NB4 (cell line): ENCODE results near the gene AQP1.
A peak's percentile ranks its signal among the peaks of the same experiment; 100 is the strongest.

Source experiments
- DNase-seq: peaks from one replicate; pipeline ENCODE4 v3.0.0; 2010; ENCODE audit warnings: low read depth
- H3K4me3 ChIP-seq: one replicate; pipeline ENCODE4 v1.5.1; 2011; ENCODE audit warnings: mild to moderate bottlenecking, low read depth, low read length, moderate library complexity
- CTCF ChIP-seq: IDR thresholded peaks from one replicate; pipeline ENCODE4 v1.5.1; 2012; ENCODE audit warnings: low read depth, low read length
- MAX ChIP-seq: IDR thresholded peaks from 2 replicates; pipeline ENCODE4 v1.6.1; 2011; ENCODE audit warnings: low read depth, low read length
- MYC ChIP-seq: IDR thresholded peaks from 2 replicates; pipeline ENCODE4 v1.6.1; 2011; ENCODE audit warnings: low read depth, low read length
- POLR2A ChIP-seq: IDR thresholded peaks from 2 replicates; pipeline ENCODE4 v1.6.1; 2011; ENCODE audit warnings: mild to moderate bottlenecking; ENCODE audit not compliant: insufficient read length; ENCODE audit errors: extremely low read depth

AQP1 gene

GRCh38 chr7:30887464-30887872 lies 24.2 kb upstream of the AQP1 start:
- DNase-seq = no peak
- TF ChIP-seq CTCF (no peak), MYC (no peak), POLR2A (no peak), MAX (no peak)
- no peak overlapping the region for H3K4me3 ChIP-seq

- no peak overlapping the region for H3K4me3 ChIP-seq
- DNase-seq = no peak
Measured at GRCh38 chr7:30888747-30889146, 22.9 kb upstream of the AQP1 start.

GRCh38 chr7:30890226-30890625 lies 21.4 kb upstream of the AQP1 start:
- DNase-seq = no peak
- no peak for TF ChIP-seq POLR2A
- no peak for TF ChIP-seq CTCF
- no peak for TF ChIP-seq MYC
- TF ChIP-seq MAX = no peak
- H3K4me3 ChIP-seq = no peak overlapping the region

More at GRCh38 chr7:30888747-30889146, 22.9 kb upstream of the AQP1 start:
- TF ChIP-seq CTCF = no peak
- no peak for TF ChIP-seq MAX
- no peak for TF ChIP-seq MYC
- no peak for TF ChIP-seq POLR2A

GRCh38 chr7:30893357-30893756 lies 18.3 kb upstream of the AQP1 start:
- no peak for TF ChIP-seq MYC
- TF ChIP-seq MAX = no peak
- TF ChIP-seq POLR2A = no peak
- TF ChIP-seq CTCF = no peak
- no peak for DNase-seq
- H3K4me3 ChIP-seq = no peak overlapping the region

GRCh38 chr7:30894009-30894408 lies 17.6 kb upstream of the AQP1 start:
- TF ChIP-seq MAX = no peak
- no peak for TF ChIP-seq CTCF
- TF ChIP-seq POLR2A = no peak
- TF ChIP-seq MYC = no peak
- H3K4me3 ChIP-seq = no peak overlapping the region
- DNase-seq = no peak

GRCh38 chr7:30894866-30895605 lies 16.6 kb upstream of the AQP1 start:
- DNase-seq = peak; percentile 47
- H3K4me3 ChIP-seq = no peak overlapping the region

More at GRCh38 chr7:30894866-30895605, 16.6 kb upstream of the AQP1 start:
- TF ChIP-seq POLR2A (no peak), MYC (no peak), MAX (no peak), CTCF (no peak)
